ENCODE measurements around the gene MAGEC1.

- TF ChIP-seq CTCF (IDR thresholded peaks at IDR 0.05; ENCODE audit: borderline replicate concordance, extremely low read depth, low read length, poor library complexity, severe bottlenecking), result no peak
- no peak for TF ChIP-seq EZH2 (IDR thresholded peaks at IDR 0.05; ENCODE audit: borderline replicate concordance, low read depth, low read length, severe bottlenecking)
Observed at GRCh38 chrX:141936080-141936479, 32.4 kb downstream of the MAGEC1 start.
